ENCODE results near the gene MRPL51. TPM values are rescaled to one million over a fixed set of nuclear protein-coding genes. Genes with fewer than 3 reads are reported as not detected.

MRPL51 gene
- total and polyA plus RNA-seq, 2 donors (not counting 3 experiments of a cell fraction or from before 2014, with no cell fraction given) = 147 to 273 TPM

DNA sequence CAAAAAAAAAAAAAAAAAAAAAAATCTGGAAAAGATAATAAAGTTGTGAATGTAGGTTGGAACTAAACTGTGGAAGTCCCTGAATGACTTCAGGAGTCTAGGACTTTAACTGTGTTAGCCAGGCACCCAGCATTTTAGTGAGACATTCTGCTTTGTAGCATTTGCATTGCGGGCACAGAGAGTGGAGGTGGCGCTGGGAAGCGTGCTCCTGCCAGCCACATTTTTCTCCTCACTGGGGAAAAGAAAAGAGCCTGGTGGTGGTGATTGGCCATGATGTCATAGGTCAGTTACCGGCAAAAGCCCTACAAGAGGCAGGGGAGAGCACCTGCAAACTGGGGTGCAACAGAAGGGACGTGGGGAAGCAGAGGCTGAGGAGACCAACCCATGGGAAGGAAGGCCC, 31.6 kb upstream of the MRPL51 start:
- Histone ChIP-seq H3K9me3 (replicated peaks; ENCODE audit: control insufficient read depth, insufficient read depth, low read length) (no peaks in the 10 kb centered on the region), H3K79me2 (ENCODE audit: control insufficient read depth, insufficient read depth, low read length) (no peaks in the 10 kb centered on the region), H3K4me3 (replicated peaks in 1 of 3; ENCODE audit: insufficient read depth in 1 of 3, low read depth in 1 of 3, low read length in 3 of 3) (no peak overlapping the region), H3K4me1 (ENCODE audit: control insufficient read depth, extremely low read depth, insufficient read depth, low read length) (no peaks in the 10 kb centered on the region), H3K9ac (replicated peaks; ENCODE audit: extremely low read depth, insufficient read depth, low read length) (no peak overlapping the region), H3K9me1 (replicated peaks; ENCODE audit: control insufficient read depth, extremely low read depth, insufficient read depth, low read length) (no peaks in the 10 kb centered on the region), H3K27ac (ENCODE audit: insufficient read depth, low read depth, low read length) (no peak overlapping the region), H2AFZ (ENCODE audit: low read depth, low read length) (no peak overlapping the region), H3K36me3 (ENCODE audit: control insufficient read depth in 2 of 2, extremely low read depth in 1 of 2, insufficient read depth in 2 of 2, low read length in 2 of 2) (peaks cover 35 to 51% of the 10 kb centered on the region in 2 experiments), H3K27me3 (ENCODE audit: control insufficient read depth in 2 of 2, insufficient read depth in 2 of 2, low read length in 2 of 2) (no peaks in the 10 kb centered on the region), H3K4me2 (ENCODE audit: insufficient read depth, low read length) (no peak overlapping the region), H4K20me1 (replicated peaks; ENCODE audit: control insufficient read depth, extremely low read depth, insufficient read depth, low read length) (no peaks in the 10 kb centered on the region)
- ChIA-PET CTCF (no interaction called here), POLR2A (interaction anchor here (2.4 kb wide), 1 partner anchor 9 kb away, joined by 6 read pairs; the partner anchor contains the start of gene GAPDH)
- no TSS peak for BruUV-seq (replicated peaks)
- intact Hi-C loops (cut with micrococcal nuclease) (no loop called here), dilution Hi-C loops (cut with MboI; ENCODE audit: extremely low pct_ligation_motif_present, low sequenced_read_pairs) (no loop called here)
- TF ChIP-seq FOS (IDR thresholded peaks at IDR 0.05; ENCODE audit: borderline replicate concordance, insufficient read depth, low read length) (no peak), JUN (IDR thresholded peaks at IDR 0.05; ENCODE audit: borderline replicate concordance, insufficient read depth, insufficient read length, low read depth) (no peak), GATA2 (IDR thresholded peaks at IDR 0.05; ENCODE audit: insufficient read depth, insufficient read length, low read depth, low read length) (no peak), POLR2AphosphoS5 (IDR thresholded peaks at IDR 0.05; ENCODE audit: insufficient read depth, low read depth, low read length) (no peak), MYC (IDR thresholded peaks at IDR 0.05; ENCODE audit: low read depth, low read length) (no peak), EZH2 (IDR thresholded peaks at IDR 0.05; ENCODE audit: borderline replicate concordance, low read depth, low read length, severe bottlenecking) (no peak), POLR2A (IDR thresholded peaks at IDR 0.05; ENCODE audit: low read depth, low read length) (no peak)
- TF ChIP-seq, protein P1, sequence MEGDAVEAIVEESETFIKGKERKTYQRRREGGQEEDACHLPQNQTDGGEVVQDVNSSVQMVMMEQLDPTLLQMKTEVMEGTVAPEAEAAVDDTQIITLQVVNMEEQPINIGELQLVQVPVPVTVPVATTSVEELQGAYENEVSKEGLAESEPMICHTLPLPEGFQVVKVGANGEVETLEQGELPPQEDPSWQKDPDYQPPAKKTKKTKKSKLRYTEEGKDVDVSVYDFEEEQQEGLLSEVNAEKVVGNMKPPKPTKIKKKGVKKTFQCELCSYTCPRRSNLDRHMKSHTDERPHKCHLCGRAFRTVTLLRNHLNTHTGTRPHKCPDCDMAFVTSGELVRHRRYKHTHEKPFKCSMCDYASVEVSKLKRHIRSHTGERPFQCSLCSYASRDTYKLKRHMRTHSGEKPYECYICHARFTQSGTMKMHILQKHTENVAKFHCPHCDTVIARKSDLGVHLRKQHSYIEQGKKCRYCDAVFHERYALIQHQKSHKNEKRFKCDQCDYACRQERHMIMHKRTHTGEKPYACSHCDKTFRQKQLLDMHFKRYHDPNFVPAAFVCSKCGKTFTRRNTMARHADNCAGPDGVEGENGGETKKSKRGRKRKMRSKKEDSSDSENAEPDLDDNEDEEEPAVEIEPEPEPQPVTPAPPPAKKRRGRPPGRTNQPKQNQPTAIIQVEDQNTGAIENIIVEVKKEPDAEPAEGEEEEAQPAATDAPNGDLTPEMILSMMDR (IDR thresholded peaks at IDR 0.05; ENCODE audit: extremely low read depth in 1 of 2, insufficient read depth in 1 of 2, low read depth in 1 of 2, low read length in 2 of 2) = no peak
- TF ChIP-seq, protein P2, sequence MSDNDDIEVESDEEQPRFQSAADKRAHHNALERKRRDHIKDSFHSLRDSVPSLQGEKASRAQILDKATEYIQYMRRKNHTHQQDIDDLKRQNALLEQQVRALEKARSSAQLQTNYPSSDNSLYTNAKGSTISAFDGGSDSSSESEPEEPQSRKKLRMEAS (IDR thresholded peaks at IDR 0.05; ENCODE audit: insufficient read depth, insufficient read length) = no peak
- DNase-seq (ENCODE audit: low read depth, low spot score) (no peak), FAIRE-seq (no peak)

All from endothelial cell of umbilical vein (primary cell).